CMK (cell line): ENCODE results near the gene OTULIN.
A peak's percentile ranks its signal among the peaks of the same experiment; 100 is the strongest.

Experiments used
- DNase-seq: peaks from one replicate; pipeline ENCODE4 v3.0.0-alpha.2; 2010; ENCODE audit warnings: low read depth

Gene OTULIN

GRCh38 chr5:14664270-14665100 is at the start of gene OTULIN:
TSS of gene OTULIN (plus strand) at chr5:14664718. CDS start at chr5:14664826, 108 bp downstream.
- DNase-seq: peak; percentile 88

- no peak for DNase-seq
Measured at GRCh38 chr5:14615365-14615764, 49.2 kb upstream of the OTULIN start.

DNA sequence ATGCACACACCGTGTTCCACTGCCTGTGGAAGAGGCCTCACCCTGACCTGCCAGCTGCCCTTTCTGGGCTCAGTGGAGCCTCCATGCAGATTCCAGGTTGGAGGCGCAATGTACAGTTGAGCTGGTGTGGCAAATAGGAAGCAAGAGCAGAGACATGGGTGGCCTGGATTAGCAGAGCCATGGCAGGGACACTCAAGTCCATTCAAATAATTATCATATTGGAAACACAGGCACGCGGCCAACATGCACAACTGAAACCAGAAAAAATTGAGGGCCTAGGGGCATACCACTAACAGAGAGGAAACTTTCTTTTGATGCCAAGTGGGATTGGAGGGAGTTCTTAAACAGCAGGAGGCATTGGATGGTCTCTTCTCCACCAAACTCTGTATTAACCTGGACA is 47.1 kb upstream of the OTULIN start:
- no peak for DNase-seq

GRCh38 chr5:14627270-14627669 is 37.2 kb upstream of the OTULIN start:
- no peak for DNase-seq

- DNase-seq: peak; percentile 29
Measured at GRCh38 chr5:14628346-14628745, 36.2 kb upstream of the OTULIN start.

GRCh38 chr5:14630671-14631070 is 33.8 kb upstream of the OTULIN start:
- DNase-seq: no peak

DNA sequence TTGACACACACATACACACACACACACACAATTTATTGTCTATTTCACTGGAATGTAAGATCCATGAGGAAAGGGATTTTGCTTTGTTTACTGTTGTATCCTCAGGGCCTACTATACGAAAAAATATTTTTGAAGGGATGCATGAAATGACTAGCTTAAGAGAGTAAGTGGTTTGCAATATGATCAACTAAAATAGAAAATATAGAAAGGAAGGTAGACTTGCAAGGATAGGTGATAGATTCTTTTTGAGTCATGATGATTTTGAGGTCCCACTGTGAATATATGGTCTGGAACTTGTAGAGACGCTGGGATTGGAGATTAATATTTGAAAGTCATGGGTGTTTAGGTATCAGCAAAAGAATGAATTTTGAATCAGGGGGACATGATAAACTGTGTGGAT is 28.9 kb upstream of the OTULIN start:
- no peak for DNase-seq

DNA sequence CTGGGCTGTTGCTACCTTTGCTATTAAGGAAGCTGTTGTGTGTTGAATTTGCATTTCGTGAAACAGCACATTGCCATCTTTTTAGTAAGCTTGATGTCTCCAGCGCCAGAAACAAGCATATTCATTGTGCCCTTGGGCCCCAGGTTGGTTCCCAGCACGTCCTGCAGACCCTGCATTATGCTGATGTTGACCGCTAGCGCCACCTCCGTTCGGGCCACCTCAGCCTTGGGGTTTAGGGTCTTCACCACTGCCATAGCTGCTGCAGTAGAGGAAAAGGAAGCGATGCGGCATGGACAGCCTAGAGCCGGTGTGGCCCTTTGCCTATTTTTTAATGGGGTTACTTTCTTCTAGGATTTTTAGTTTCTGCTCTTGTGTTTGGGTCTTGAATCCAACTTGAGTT is 23.8 kb upstream of the OTULIN start:
- no peak for DNase-seq

- no peak for DNase-seq
Measured at GRCh38 chr5:14644623-14645237, 19.8 kb upstream of the OTULIN start.

GRCh38 chr5:14650052-14650451 is 14.5 kb upstream of the OTULIN start:
- no peak for DNase-seq

GRCh38 chr5:14655146-14655741 is 9.3 kb upstream of the OTULIN start:
- DNase-seq: no peak

DNA sequence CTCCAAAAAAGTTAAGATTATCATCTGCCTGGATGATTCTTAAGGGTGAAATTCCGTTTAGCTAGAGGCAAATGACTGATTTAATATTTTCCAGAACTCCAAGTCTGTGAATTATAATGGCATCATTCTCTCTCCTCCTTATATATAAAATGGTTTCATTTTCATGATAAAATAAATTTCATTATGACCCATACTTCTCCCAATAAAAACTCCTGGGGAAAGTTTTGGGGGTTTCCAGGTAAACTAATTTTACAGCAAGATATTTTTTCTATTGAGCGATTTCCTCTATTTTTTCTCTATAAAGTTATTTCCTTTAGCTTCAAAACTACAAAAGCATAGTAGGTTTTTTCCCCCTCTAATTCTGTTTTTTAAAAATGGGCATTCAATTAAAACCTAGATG is 7.6 kb upstream of the OTULIN start:
- DNase-seq: no peak

GRCh38 chr5:14659821-14660607 is 4.5 kb upstream of the OTULIN start:
- no peak for DNase-seq

DNA sequence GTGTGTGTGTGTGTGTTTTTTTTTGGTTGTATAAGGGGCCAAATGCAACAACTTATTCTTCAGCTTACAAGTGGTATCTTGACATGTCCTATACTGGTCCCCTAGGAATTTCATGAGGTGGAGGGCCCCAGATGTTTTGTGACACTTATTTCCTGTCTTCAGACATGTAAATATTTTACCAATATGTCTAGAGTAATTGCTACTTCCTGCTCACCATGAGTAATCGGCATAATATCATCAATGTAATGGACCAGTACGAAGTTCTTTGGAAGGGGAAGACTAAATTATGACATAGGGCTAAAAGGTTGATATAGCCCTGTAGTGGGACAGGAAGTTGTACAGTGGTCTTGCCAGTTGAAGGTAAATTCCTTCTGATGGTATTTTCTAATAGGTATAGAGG is 3.7 kb upstream of the OTULIN start:
- no peak for DNase-seq

- no peak for DNase-seq
Measured at GRCh38 chr5:14662721-14663260, 1.7 kb upstream of the OTULIN start.

DNA sequence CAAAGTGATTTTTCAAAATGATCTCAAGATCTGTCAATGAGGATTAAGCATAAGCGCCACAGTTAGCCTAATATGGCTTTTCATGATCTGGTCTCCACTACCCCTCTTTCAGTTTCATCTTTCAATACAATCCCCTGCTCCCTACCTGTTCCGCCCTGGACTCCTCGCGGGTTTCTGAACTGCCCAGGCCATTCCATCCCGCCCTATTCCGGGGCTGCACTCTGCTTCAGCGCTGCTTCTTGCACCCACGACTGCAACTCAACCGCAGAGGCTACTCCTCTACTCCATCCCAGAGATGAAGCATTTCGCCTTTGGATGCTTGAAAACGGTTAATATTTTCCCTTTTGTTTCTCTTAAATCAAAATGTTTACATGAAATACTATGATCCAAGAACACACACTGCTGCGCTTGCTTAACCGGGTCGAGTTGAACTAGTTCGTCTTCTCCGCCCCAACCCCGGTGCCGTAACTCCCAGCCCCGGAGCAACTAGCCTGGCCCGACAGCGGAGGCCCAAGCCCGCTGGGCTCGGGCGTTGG is 716 bp upstream of the OTULIN start:
- no peak for DNase-seq

- DNase-seq: no peak
Measured at GRCh38 chr5:14665101-14665822, 744 bp downstream of the OTULIN start.

DNA sequence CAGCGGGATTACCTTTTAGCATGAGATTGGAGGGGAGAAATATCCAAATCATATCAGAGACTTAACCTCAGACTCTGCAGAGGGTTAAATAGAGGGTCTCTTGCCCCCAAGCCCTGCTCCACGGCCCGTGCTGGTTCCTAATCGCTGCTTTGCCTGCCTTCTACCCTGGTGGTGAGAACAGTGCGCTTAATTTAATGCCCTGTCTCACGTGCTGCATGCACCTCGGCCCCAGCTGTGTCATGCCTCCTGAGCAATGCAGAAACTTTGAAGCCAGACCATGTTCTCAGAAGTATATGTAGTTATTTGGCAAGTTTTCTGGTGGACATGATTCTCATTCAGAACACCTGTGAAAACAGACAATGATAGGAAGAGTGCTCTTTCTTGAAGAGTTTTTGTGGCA is 1.4 kb downstream of the OTULIN start:
- DNase-seq: no peak

DNA sequence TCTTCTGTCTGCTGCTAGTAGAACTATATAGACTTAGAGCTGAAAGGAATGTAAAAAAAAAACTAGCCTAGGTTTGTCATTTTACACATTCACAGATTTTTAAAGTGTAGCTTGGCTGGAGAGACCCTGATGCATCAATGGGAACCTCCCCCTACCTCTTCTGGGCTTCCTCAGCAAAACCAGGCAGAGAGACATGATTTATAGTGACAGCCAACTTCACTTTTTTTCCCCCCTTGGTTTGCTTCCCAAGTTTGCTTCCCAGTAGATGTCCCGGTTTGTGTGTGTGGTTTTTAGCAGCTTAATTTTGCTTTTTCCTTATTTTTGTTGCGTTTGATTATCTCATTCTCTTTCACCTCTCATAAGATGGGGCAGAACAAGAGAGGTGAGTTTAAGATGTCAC is 1.8 kb downstream of the OTULIN start:
- no peak for DNase-seq

DNA sequence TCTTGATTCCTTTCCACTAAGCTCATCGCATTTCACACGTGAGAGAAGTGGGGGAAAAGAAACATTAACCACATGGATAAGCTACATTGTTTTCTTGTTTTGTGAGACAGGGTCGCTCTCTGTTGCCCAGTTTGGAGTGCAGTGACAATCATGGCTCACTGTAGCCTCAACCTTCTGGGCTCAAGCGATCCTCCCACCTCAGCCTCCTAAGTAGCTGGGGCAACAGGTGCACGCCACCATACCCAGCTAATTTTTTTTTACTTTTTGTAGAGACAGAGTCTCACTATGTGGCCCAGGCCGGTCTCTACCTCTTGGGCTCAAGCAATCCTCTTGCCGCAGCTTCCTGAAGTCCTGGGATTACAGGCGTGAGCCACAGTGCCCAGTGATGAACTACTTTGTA is 2.8 kb downstream of the OTULIN start:
- no peak for DNase-seq

DNA sequence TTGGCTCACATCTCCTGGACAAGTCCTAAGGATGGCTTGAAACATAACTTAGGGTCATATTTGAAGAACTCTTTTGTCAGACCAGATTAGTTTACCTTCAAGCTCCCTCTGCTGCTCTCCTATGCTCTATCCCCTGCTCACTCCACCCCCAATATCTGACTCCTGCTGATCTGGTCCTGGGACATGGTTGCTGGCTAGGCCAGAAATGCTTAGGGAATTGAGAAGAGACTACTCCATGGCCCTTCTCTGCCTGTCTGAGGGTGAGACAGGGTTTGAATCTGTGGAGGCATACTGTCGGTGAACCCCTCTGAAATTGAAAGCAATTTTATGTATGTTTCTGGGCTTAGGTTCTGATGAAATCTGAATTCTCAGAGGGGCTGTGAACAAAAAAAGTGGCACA is 3.3 kb downstream of the OTULIN start:
- no peak for DNase-seq
